ENCODE results near the gene PRKCE. TPM values are rescaled to one million over a fixed set of nuclear protein-coding genes. Genes with fewer than 3 reads are reported as not detected.

PRKCE gene
- total and polyA plus RNA-seq, 2 experiments from 2014 or later, result 0.94 to 1.2 TPM

DNA sequence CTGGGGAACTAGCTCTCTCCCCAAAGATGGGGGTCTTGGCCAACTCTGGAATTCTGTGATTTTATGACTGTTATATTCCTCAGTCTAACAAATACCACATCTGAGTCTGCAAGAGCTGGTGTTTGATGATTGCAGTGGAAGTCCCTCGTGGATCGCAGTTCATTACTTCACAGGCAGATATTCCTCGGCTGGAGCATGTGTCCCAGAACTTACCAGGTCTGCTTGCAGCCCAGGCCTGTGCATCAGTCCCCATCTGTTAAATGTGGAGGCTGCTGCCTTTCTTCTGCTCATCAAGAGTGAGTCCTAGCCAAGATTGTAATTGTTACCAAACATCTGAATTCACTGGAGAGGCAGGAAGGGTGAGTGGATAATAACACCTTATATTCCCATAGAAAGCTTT, 55.5 kb downstream of the PRKCE start:
- no peaks in the 10 kb centered on the region for H3K4me1 Mint-ChIP-seq
- H3K27ac ChIP-seq (ENCODE audit: low read depth), result no peak overlapping the region
- H3K36me3 Mint-ChIP-seq (ENCODE audit: low read depth), result 0 out of 3 replicates have a peak, but pooled peaks cover 5% of the 10 kb centered on the region

More for the DNA sequence above, 55.5 kb downstream of the PRKCE start:
- H3K4me3 ChIP-seq, result no peak overlapping the region
- H3F3A ChIP-seq (replicated peaks; ENCODE audit: low read depth), result no peaks in the 10 kb centered on the region
- TF ChIP-seq ZNF462 (CRISPR knock-in tag; IDR thresholded peaks at IDR 0.05) (no peak), EZH2 (IDR thresholded peaks at IDR 0.05; ENCODE audit: low read depth, unreplicated experiment) (no peak), CREB1 (CRISPR knock-in tag; IDR thresholded peaks at IDR 0.05; ENCODE audit: low read depth) (no peak), JUNB (IDR thresholded peaks at IDR 0.05; ENCODE audit: unreplicated experiment) (no peak), EZH2phosphoT487 (IDR thresholded peaks at IDR 0.05; ENCODE audit: unreplicated experiment) (no peak), POLR2AphosphoS5 (IDR thresholded peaks at IDR 0.05; ENCODE audit: low read depth) (no peak), NANOG (IDR thresholded peaks at IDR 0.05; ENCODE audit: borderline replicate concordance) (no peak), ZNF114 (CRISPR knock-in tag; IDR thresholded peaks at IDR 0.05) (no peak), CTCF (conservative IDR thresholded peaks at IDR 0.05; ENCODE audit: low read depth in 2 of 2) (no peak), ZNF331 (CRISPR knock-in tag; IDR thresholded peaks at IDR 0.05; ENCODE audit: low read depth) (no peak), STAT1 (IDR thresholded peaks at IDR 0.05; ENCODE audit: unreplicated experiment) (no peak), ETS1 (IDR thresholded peaks at IDR 0.05) (no peak)
- TF ChIP-seq, protein P1, sequence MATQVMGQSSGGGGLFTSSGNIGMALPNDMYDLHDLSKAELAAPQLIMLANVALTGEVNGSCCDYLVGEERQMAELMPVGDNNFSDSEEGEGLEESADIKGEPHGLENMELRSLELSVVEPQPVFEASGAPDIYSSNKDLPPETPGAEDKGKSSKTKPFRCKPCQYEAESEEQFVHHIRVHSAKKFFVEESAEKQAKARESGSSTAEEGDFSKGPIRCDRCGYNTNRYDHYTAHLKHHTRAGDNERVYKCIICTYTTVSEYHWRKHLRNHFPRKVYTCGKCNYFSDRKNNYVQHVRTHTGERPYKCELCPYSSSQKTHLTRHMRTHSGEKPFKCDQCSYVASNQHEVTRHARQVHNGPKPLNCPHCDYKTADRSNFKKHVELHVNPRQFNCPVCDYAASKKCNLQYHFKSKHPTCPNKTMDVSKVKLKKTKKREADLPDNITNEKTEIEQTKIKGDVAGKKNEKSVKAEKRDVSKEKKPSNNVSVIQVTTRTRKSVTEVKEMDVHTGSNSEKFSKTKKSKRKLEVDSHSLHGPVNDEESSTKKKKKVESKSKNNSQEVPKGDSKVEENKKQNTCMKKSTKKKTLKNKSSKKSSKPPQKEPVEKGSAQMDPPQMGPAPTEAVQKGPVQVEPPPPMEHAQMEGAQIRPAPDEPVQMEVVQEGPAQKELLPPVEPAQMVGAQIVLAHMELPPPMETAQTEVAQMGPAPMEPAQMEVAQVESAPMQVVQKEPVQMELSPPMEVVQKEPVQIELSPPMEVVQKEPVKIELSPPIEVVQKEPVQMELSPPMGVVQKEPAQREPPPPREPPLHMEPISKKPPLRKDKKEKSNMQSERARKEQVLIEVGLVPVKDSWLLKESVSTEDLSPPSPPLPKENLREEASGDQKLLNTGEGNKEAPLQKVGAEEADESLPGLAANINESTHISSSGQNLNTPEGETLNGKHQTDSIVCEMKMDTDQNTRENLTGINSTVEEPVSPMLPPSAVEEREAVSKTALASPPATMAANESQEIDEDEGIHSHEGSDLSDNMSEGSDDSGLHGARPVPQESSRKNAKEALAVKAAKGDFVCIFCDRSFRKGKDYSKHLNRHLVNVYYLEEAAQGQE (IDR thresholded peaks at IDR 0.05; ENCODE audit: unreplicated experiment), result no peak
- Mint-ChIP-seq H3K9me3 (peaks cover 10% of the 10 kb centered on the region; the same call in 2 of the 3 replicates), H3K27ac (no peak overlapping the region), H3K4me3 (no peak overlapping the region), H3K27me3 (ENCODE audit: insufficient read depth, low read depth, poor library complexity) (peaks cover 4% of the 10 kb centered on the region)
- ATAC-seq (no peak), DNase-seq (ENCODE audit: low spot score) (no peak)
- H3K27me3 ChIP-seq (ENCODE audit: insufficient read depth), result no peaks in the 10 kb centered on the region
- no peaks in the 10 kb centered on the region for H4K20me1 ChIP-seq (replicated peaks; ENCODE audit: insufficient read depth)
- H2AFZ ChIP-seq, result no peak overlapping the region
- H3K9me2 ChIP-seq (ENCODE audit: insufficient read depth), result no peaks in the 10 kb centered on the region
- no peaks in the 10 kb centered on the region for H3K36me3 ChIP-seq (ENCODE audit: insufficient read depth)
- H3K4me1 ChIP-seq (ENCODE audit: insufficient read depth), result no peaks in the 10 kb centered on the region
- H3K79me2 ChIP-seq (replicated peaks; ENCODE audit: insufficient read depth), result no peaks in the 10 kb centered on the region
- no peak overlapping the region for H3K4me2 ChIP-seq
